Left cardiac atrium (tissue), 4 donors: Measurements from ENCODE around the gene LTBP1. TPM values are rescaled to one million over a fixed set of nuclear protein-coding genes. Genes with fewer than 3 reads are reported as not detected.
"Not testable (repeated sequence)": the region's sequence is repeated elsewhere in the genome, so short reads cannot be mapped to it uniquely, and the experiment has no call there.

Experiments used
- ATAC-seq, 2 donors: fragments of 200-7000 bp; cut with Tn5 transposase; one replicate each; pipeline ENCODE4 v1.9.1; 2020; ENCODE audit warnings: mild to moderate bottlenecking in 2 of 2, moderate library complexity in 2 of 2
- DNase-seq: peaks from one replicate; pipeline ENCODE4 v3.0.0-alpha.2; 2020
- intact Hi-C, 2 donors: fragments of 100-400 bp; cut with DNase I; formaldehyde crosslinking; loops; one replicate each; pipeline versions ENCODE4 v1.14.1 to v1.15.1; 2022 to 2023
- total RNA-seq, 2 donors: library from RNA; stranded (reverse); fragmentation: NEBNext Ultra II Directional; extraction: Animal tissue kit (Norgen Biotek cat#: 25700); gene quantifications; one replicate each; pipeline ENCODE4 v1.2.1, GENCODE V29; 2021
- donor health status: DM: no; HTN: yes; CAD: no.
- donor health status: DM: no; HTN: yes; CAD: no; lungs with severe emphysema.
- donor health status: DM: yes; HTN: yes; CAD: no.
- donor health status: Dilated cardiomyopathy.

LTBP1 gene
- total RNA-seq, 2 donors from 2014 or later, result 121 to 160 TPM

GRCh38 chr2:33354981-33355380, 408.2 kb downstream of the LTBP1 start:
- DNase-seq (no peak), ATAC-seq (no peak)
- intact Hi-C loops, result no loop called here

GRCh38 chr2:33358878-33359277, 412.1 kb downstream of the LTBP1 start:
- DNase-seq (no peak), ATAC-seq (no peak)
- intact Hi-C loops, result no loop called here

GRCh38 chr2:33363325-33364298, 416.9 kb downstream of the LTBP1 start:
- intact Hi-C loops, result no loop called here
- no peak for DNase-seq
- peak in 1 of 2 donors; percentile 24 for ATAC-seq

- DNase-seq, result no peak
- intact Hi-C loops, result no loop called here
- ATAC-seq, result peak in 1 of 2 donors; percentile 22
These were observed 418.7 kb downstream of the LTBP1 start for GRCh38 chr2:33365264-33365970.

- no peak for DNase-seq
- intact Hi-C loops, result no loop called here
- peak; percentile 82 to 93 for ATAC-seq
These were observed 419.7 kb downstream of the LTBP1 start for GRCh38 chr2:33366473-33366872.

- intact Hi-C loops, result not testable (repeated sequence)
These were observed 421.8 kb downstream of the LTBP1 start for GRCh38 chr2:33368524-33368923.

GRCh38 chr2:33369191-33369590, 422.4 kb downstream of the LTBP1 start:
- intact Hi-C loops, result no loop called here
- no peak for DNase-seq
- ATAC-seq, result no peak

More at GRCh38 chr2:33368524-33368923, 421.8 kb downstream of the LTBP1 start:
- ATAC-seq, DNase-seq: not testable (repeated sequence)

GRCh38 chr2:33370636-33371265, 424.0 kb downstream of the LTBP1 start:
- ATAC-seq (no peak), DNase-seq (no peak)
- intact Hi-C loops, result loop anchor here in 1 of 2 donors (5.0 kb wide), 1 partner anchor 813 kb away; no protein-coding TSS in a partner anchor

- intact Hi-C loops, result loop anchor here in 1 of 2 donors (5.0 kb wide), 1 partner anchor 814 kb away; no protein-coding TSS in a partner anchor
- DNase-seq (no peak), ATAC-seq (no peak)
These were observed 424.7 kb downstream of the LTBP1 start for GRCh38 chr2:33371304-33372090.

GRCh38 chr2:33372940-33373553, 426.3 kb downstream of the LTBP1 start:
- no peak for ATAC-seq
- intact Hi-C loops, result loop anchor here in 1 of 2 donors (5.0 kb wide), 1 partner anchor 816 kb away; no protein-coding TSS in a partner anchor
- no peak for DNase-seq

GRCh38 chr2:33373986-33374385, 427.2 kb downstream of the LTBP1 start:
- peak; percentile 75 to 84 for ATAC-seq
- intact Hi-C loops, result loop anchor here in 1 of 2 donors (5.0 kb wide), 1 partner anchor 817 kb away; no protein-coding TSS in a partner anchor
- no peak for DNase-seq

GRCh38 chr2:33375054-33375453, 428.3 kb downstream of the LTBP1 start:
- intact Hi-C loops, result no loop called here
- ATAC-seq (peak in 1 of 2 donors; percentile 12), DNase-seq (no peak)

- DNase-seq (peak; percentile 36), ATAC-seq (peak in 1 of 2 donors; percentile 42)
- intact Hi-C loops, result no loop called here
These were observed 430.3 kb downstream of the LTBP1 start for GRCh38 chr2:33377048-33377447.

- intact Hi-C loops, result no loop called here
- ATAC-seq, result peak in 1 of 2 donors; percentile 75
- no peak for DNase-seq
These were observed 431.9 kb downstream of the LTBP1 start for GRCh38 chr2:33378556-33379210.

- intact Hi-C loops, result no loop called here
- no peak for DNase-seq
These were observed 433.4 kb downstream of the LTBP1 start for GRCh38 chr2:33380001-33380609.

GRCh38 chr2:33380719-33381118, 434.0 kb downstream of the LTBP1 start:
- intact Hi-C loops, result no loop called here
- ATAC-seq, result no peak
- DNase-seq, result no peak

More at GRCh38 chr2:33380001-33380609, 433.4 kb downstream of the LTBP1 start:
- ATAC-seq, result no peak

GRCh38 chr2:33381301-33381858, 434.6 kb downstream of the LTBP1 start:
- no peak for ATAC-seq
- no peak for DNase-seq
- intact Hi-C loops, result no loop called here
